ENCODE data around the gene CCNY. TPM values are rescaled to one million over a fixed set of nuclear protein-coding genes. Genes with fewer than 3 reads are reported as not detected.

Gene CCNY
- total RNA-seq, 1 experiment from 2014 or later, result 62.2 TPM

GRCh38 chr10:35347899-35348608 is 11.7 kb downstream of the CCNY start:
- peaks cover 90% of the 10 kb centered on the region for H3K79me2 ChIP-seq (ENCODE audit: insufficient read depth, low read length)
- intact Hi-C loops (cut with micrococcal nuclease), result no loop called here
- H3K9me2 ChIP-seq (ENCODE audit: insufficient read depth), result no peaks in the 10 kb centered on the region
- H3K9ac ChIP-seq (ENCODE audit: low read length), result no peak overlapping the region
- ChIA-PET POLR2A (no interaction called here), CTCF (no interaction called here), RAD21 (ENCODE audit: low non-redundant PET in 1 of 2, low total read pairs in 2 of 2, uncharacterized antibody in 2 of 2, unreplicated experiment in 2 of 2) (no interaction called here)
- H3K27ac ChIP-seq (ENCODE audit: low read depth, low read length), result no peak overlapping the region
- TF ChIP-seq ELF1 (IDR thresholded peaks at IDR 0.05; ENCODE audit: borderline replicate concordance, low read depth), result no peak
- no peak for TF ChIP-seq RAD21 (IDR thresholded peaks at IDR 0.05; ENCODE audit: low read depth)
- no peak for TF ChIP-seq ATF3 (IDR thresholded peaks at IDR 0.05)
- TF ChIP-seq EZH2phosphoT487 (IDR thresholded peaks at IDR 0.05; ENCODE audit: borderline replicate concordance), result no peak
- no peak for TF ChIP-seq SP1 (IDR thresholded peaks at IDR 0.05; ENCODE audit: low read depth)
- no peak for TF ChIP-seq EZH2 (IDR thresholded peaks at IDR 0.05)
- no peak for TF ChIP-seq CEBPB (IDR thresholded peaks at IDR 0.05; ENCODE audit: low read depth)
- TF ChIP-seq CTCF (IDR thresholded peaks at IDR 0.05 in 2 of 3, conservative IDR thresholded peaks at IDR 0.05 in 1 of 3; ENCODE audit: borderline replicate concordance in 1 of 3, insufficient read depth in 1 of 3, low read depth in 2 of 3, low read length in 2 of 3), result no peak
- TF ChIP-seq REST (IDR thresholded peaks at IDR 0.05; ENCODE audit: low read depth), result no peak
- no peak for TF ChIP-seq SRF (IDR thresholded peaks at IDR 0.05; ENCODE audit: low read depth)
- no peak for TF ChIP-seq TCF7L2 (IDR thresholded peaks at IDR 0.05; ENCODE audit: borderline replicate concordance, extremely low read depth, insufficient read depth, insufficient read length)
- TF ChIP-seq ZNF274 (IDR thresholded peaks at IDR 0.05; ENCODE audit: low read depth, low read length), result no peak
- no peak overlapping the region for H3K4me3 ChIP-seq (replicated peaks in 1 of 2; ENCODE audit: low read depth in 1 of 2, low read length in 2 of 2)
- H4K20me1 ChIP-seq (ENCODE audit: insufficient read depth), result peaks cover 8% of the 10 kb centered on the region; the same call in 1 of the 2 replicates
- no peak for ATAC-seq
- DNase-seq (ENCODE audit: low read depth, low spot score), result no peak
- no TSS peak for BruUV-seq (replicated peaks)
- no peak overlapping the region for H2AFZ ChIP-seq (ENCODE audit: low read depth, low read length, poor library complexity, severe bottlenecking)
- no peaks in the 10 kb centered on the region for H3K4me1 ChIP-seq (ENCODE audit: control insufficient read depth in 1 of 2, insufficient read depth in 2 of 2, low read length in 2 of 2)
- H3K4me2 ChIP-seq (ENCODE audit: low read length), result no peak overlapping the region
- H3K27me3 ChIP-seq (ENCODE audit: insufficient read depth, low read length), result no peaks in the 10 kb centered on the region
- H3K9me3 ChIP-seq (ENCODE audit: control insufficient read depth in 1 of 2, insufficient read depth in 1 of 2, low read depth in 1 of 2, low read length in 2 of 2), result no peaks in the 10 kb centered on the region
- H3K36me3 ChIP-seq (ENCODE audit: control insufficient read depth in 1 of 2, insufficient read depth in 2 of 2, low read length in 2 of 2), result no peaks in the 10 kb centered on the region

All from HCT116 (cell line).